Measurements from ENCODE around the gene CD37.
"Not testable (repeated sequence)": the region's sequence is repeated elsewhere in the genome, so short reads cannot be mapped to it uniquely, and the experiment has no call there.

The CD37 gene, protein sequence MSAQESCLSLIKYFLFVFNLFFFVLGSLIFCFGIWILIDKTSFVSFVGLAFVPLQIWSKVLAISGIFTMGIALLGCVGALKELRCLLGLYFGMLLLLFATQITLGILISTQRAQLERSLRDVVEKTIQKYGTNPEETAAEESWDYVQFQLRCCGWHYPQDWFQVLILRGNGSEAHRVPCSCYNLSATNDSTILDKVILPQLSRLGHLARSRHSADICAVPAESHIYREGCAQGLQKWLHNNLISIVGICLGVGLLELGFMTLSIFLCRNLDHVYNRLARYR

DNA sequence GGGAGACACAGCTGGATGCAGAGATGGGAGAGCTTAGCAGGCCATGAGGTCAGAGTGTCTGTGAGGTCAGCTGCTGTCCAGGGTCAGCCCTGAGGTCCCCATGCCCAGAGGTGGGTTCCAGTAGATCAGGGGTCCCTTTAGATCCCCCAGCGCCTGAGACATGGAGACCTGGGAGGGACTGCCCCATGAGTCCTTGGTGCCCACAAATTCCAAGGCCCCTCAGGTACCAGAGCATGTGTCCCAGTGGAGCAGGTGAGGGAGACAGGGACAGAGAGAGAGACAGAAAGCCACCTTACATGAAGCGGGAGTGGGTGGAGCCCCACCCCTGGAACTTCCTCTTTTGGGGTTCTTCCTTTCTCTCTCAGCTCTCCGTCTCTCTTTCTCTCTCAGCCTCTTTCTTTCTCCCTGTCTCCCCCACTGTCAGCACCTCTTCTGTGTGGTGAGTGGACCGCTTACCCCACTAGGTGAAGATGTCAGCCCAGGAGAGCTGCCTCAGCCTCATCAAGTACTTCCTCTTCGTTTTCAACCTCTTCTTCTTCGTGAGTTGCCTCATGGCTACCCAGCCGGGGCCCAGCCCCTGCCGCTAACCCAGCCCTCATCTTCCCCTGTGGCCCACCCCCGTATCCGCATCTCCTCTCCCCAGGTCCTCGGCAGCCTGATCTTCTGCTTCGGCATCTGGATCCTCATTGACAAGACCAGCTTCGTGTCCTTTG, at the start of gene CD37:
Gene CD37 (plus strand): TSS at position 336 of the 713 bp plus-strand sequence. CDS start 135 bp downstream, at position 471.
- DNase-seq: peak; percentile 69

GRCh38 chr19:49287141-49287770, 48.0 kb upstream of the CD37 start:
- no peak for DNase-seq

- DNase-seq: not testable (repeated sequence)
Measured at GRCh38 chr19:49288205-49288604, 47.0 kb upstream of the CD37 start.

DNA sequence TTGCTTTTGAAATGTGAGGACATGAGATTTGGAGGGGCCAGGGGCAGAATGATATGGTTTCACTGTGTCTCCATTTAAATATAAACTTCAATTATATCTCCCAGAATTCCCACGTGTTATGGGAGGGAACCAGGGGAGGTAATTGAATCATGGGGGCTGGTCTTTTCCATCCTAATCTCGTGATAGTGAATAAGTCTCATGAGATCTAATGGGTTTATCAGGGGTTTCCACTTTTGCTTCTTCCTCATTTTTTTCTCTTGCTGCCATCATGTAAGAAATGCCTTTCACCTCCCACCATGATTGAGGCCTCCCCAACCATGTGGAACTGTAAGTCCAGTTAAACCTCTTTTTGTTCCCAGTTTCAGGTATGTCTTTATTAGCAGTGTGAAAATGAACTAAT, 45.9 kb upstream of the CD37 start:
- not testable (repeated sequence) for DNase-seq

- no peak for DNase-seq
Measured at GRCh38 chr19:49290517-49290916, 44.7 kb upstream of the CD37 start.

GRCh38 chr19:49294401-49294800, 40.8 kb upstream of the CD37 start:
- no peak for DNase-seq

- DNase-seq: no peak
Measured at GRCh38 chr19:49295208-49295880, 39.9 kb upstream of the CD37 start.

GRCh38 chr19:49297403-49297802, 37.8 kb upstream of the CD37 start:
- no peak for DNase-seq

DNA sequence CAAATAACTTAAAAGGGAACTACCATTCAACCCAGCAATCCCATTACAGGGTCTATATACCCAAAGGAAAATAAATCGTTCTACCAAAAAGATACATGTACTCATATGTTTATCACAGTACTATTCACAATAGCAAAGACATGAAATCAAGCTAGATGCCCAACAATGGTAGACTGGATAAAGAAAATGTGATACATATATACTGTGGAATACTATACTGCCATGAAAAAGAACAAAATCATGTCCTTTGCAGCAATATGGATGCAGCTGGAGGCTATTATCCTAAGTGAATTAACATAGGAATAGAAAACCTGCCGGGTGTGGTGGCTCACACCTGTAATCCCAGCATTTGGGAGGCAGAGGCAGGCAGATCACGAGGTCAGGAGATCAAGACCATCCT, 36.6 kb upstream of the CD37 start:
- DNase-seq: not testable (repeated sequence)

- DNase-seq: peak; percentile 91
Measured at GRCh38 chr19:49301165-49301865, 33.9 kb upstream of the CD37 start.

DNA sequence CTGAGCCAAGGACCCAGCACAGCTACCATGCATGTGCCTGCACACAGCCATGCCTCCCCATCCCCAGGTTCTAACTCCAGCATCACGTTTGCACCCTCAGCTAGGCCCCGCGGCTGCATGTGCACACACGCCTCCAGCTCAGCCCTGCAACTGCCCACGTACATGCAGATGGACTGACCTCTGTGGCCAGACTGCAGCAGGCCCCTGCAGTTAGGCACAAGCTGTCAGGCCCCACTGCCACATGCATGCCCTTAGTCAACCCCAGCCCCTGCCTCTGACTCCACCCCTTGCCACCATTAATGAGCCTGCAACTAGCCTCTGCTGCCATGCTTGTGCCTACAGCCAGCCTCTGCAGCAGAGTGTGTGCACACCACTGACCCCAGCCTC, 33.3 kb upstream of the CD37 start:
- DNase-seq: no peak

DNA sequence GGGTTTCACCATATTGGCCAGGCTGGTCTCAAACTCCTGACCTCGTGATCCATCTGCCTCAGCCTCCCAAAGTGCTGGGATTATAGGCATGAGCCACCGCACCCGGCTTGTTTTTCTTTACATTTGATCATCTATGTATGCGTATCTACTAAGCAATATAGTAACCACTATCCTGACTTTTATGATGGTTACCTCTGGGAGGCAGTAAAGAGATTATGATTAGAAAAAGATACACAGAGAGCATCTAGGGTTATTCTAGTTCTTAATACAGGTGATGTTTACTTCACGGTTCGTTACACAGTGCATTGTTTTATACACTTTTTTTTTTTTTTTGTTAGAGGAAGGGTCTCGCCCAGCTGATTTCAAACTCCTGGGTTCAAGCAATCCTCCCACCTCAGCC, 28.5 kb upstream of the CD37 start:
- not testable (repeated sequence) for DNase-seq

- no peak for DNase-seq
Measured at GRCh38 chr19:49309087-49309486, 26.1 kb upstream of the CD37 start.

GRCh38 chr19:49315111-49315510, 20.1 kb upstream of the CD37 start:
- no peak for DNase-seq

GRCh38 chr19:49316284-49316683, 18.9 kb upstream of the CD37 start:
- no peak for DNase-seq

DNA sequence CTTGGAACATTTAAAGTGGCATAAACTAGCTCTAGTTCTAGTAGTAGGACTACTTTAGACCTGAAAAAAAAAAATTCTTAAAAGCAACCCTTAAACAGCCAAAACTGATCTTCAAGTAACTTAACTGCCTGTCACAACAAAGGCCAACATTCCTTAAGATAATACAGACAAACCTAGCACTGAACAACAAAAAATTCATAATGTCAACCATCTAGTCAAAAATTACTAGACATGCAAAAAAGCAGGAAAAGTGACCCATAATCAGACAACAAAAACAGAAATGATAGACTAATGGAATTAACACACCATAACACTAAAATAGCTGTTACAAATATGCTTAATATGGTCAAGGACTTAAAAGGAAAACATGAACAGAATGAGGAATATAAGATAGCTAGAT, 16.9 kb upstream of the CD37 start:
- DNase-seq: no peak

GRCh38 chr19:49324801-49325576, 10.2 kb upstream of the CD37 start, which contains the start of gene SLC6A16:
TSS of gene SLC6A16 (minus strand) at chr19:49325191. CDS start at chr19:49311347, 13,844 bp downstream.
- DNase-seq: no peak

DNA sequence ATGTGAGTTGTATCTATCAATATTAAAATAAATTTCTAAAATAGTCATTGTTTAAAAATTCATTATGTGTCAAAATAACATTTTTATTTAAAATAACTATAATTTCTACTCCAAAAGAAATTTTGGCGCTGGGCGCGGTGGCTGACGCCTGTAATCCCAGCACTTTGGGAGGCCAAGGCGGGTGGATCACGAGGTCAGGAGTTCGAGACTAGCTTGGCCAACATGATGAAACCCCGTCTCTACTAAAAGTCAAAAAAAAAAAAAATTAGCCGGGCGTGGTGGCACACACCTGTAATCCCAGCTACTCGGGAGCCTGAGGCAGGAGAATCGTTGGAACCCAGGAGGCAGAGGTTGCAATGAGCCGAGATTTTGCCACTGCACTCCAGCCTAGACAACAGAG, 9.4 kb upstream of the CD37 start:
- DNase-seq: not testable (repeated sequence)

DNA sequence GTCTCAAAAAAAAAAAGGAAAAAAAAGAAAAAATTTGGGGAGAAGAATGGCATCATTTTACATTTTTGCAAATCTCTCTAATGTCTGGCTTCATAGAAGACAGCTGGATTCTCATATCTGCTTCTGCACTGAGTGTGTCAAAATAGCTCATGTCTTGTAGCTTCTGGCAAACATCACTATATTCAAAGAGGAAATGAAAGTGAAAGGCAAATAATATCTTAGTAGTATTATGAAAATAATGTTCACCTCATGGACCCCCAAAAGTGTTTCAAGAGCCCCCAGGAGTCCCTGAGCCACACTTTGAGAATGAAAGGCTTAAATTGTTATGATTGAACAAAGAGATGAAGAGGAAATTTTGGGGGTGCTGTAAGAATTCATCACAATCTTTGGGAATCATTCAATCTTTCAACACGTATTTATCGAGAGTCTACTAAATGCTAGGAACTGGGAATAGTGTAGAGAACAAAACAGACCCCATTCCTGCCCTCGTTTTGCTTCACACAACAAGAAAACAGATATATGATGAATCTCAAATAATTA, 9.0 kb upstream of the CD37 start:
- DNase-seq: no peak

DNA sequence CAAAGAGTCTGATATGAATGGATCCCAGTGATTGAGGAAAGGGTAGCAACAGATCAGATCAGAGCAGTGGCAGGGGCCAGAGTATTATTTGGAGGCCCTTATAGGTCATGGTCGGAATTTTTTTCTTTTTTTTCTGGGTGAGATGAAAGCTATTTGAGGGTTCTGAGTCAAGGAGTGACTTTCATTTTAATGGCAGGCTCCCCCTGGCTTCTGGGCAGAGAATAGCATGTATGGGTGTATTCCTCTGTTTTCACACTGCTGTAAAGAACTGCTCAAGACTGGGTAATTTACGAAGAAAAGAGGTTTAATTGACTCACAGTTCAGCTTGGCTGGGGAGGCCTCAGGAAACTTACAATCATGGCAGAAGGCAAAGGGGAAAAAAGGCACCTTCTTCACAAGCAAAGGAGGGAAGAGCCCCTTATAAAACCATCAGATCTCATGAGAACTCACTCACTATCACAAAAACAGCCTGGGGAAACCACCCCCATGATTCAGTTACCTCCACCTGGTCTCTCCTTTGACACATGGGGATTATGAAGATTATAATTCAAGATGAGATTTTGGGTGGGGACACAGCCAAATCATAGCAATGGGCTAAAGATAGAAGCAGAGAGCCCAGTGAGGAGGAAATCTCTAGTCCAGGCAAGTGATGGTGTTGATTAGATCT, 7.2 kb upstream of the CD37 start:
- peak; percentile 65 for DNase-seq

DNA sequence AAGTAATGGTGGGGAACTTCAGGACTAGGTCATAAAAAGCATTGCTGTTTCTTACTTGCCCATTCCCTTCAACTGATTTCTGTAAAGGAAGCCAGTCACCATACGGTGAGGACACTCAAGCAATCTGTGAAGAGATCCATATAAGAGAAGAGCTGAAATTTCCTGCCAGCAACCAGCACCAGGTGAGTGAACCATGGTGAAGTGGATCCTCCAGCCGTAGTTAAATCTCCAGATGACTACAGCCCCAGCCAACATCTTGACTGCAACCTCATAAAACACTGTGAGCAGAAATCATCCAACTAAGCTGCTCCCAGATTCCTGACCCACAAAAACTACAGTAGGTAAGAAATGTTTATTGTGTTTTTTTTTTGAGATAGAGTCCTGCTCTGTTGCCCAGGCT, 6.5 kb upstream of the CD37 start:
- no peak for DNase-seq
